BE2C (cell line): Measurements from ENCODE around the gene MRPL23.

Source experiments
- DNase-seq: peaks from one replicate; pipeline ENCODE4 v3.0.0-alpha.2; 2020
- H3K27me3 ChIP-seq: fragments of 250-450 bp; sonication (Bioruptor Pico); 2 replicates; pipeline ENCODE4 v1.5.1; 2020; ENCODE audit warnings: mild to moderate bottlenecking
- H3K36me3 ChIP-seq: fragments of 250-450 bp; sonication (Bioruptor Pico); 2 replicates; pipeline ENCODE4 v1.5.1; 2020; ENCODE audit warnings: mild to moderate bottlenecking
- H3K4me1 ChIP-seq: fragments of 250-450 bp; sonication (Bioruptor Pico); 2 replicates; pipeline ENCODE4 v1.5.1; 2020
- H3K4me3 ChIP-seq: 2 replicates; pipeline ENCODE4 v1.5.1; 2011; ENCODE audit warnings: low read depth, low read length
- H3K9me3 ChIP-seq: fragments of 250-450 bp; sonication (Bioruptor Pico); 2 replicates; pipeline ENCODE4 v1.5.1; 2020
- CTCF ChIP-seq: IDR thresholded peaks from 2 replicates; pipeline ENCODE4 v1.5.1; 2012; ENCODE audit warnings: mild to moderate bottlenecking, low read depth, low read length

The MRPL23 gene

GRCh38 chr11:2002807-2003206, 55.7 kb downstream of the MRPL23 start:
- TF ChIP-seq CTCF: no peak
- Histone ChIP-seq H3K4me1 (no peaks in the 10 kb centered on the region), H3K4me3 (no peak overlapping the region), H3K9me3 (no peaks in the 10 kb centered on the region), H3K27me3 (no peaks in the 10 kb centered on the region), H3K36me3 (no peaks in the 10 kb centered on the region)
- no peak for DNase-seq

- Histone ChIP-seq H3K4me3 (no peak overlapping the region), H3K4me1 (no peaks in the 10 kb centered on the region), H3K9me3 (no peaks in the 10 kb centered on the region), H3K27me3 (no peaks in the 10 kb centered on the region), H3K36me3 (no peaks in the 10 kb centered on the region)
- TF ChIP-seq CTCF: no peak
- no peak for DNase-seq
Observed at GRCh38 chr11:2004466-2004865, 57.3 kb downstream of the MRPL23 start.
